Tibial nerve (tissue), 4 donors: ENCODE data around the gene PTBP3. TPM values are rescaled to one million over a fixed set of nuclear protein-coding genes. Genes with fewer than 3 reads are reported as not detected.

Experiments used
- DNase-seq, 2 donors: peaks; one replicate each; pipeline ENCODE4 v3.0.0-alpha.2; 2019; ENCODE audit warnings: low spot score in 2 of 2
- H3K27ac ChIP-seq, 4 donors: fragments of 200-600 bp; sonication (generic) in 3 of 4; one replicate each; pipeline ENCODE4 v1.5.1; 2017 to 2019; ENCODE audit warnings: mild to moderate bottlenecking in 1 of 4
- H3K27me3 ChIP-seq, 2 donors: fragments of 200-600 bp; sonication (generic) in 1 of 2; one replicate each; pipeline versions ENCODE4 v1.5.1 to v1.6.0; 2017 to 2019
- H3K36me3 ChIP-seq, 3 donors: fragments of 200-600 bp; sonication (generic); one replicate each; pipeline ENCODE4 v1.5.1; 2018 to 2019
- H3K4me1 ChIP-seq, 4 donors: fragments of 200-600 bp; sonication (generic) in 3 of 4; one replicate each; pipeline ENCODE4 v1.5.1; 2017 to 2019
- H3K4me3 ChIP-seq, 4 donors: fragments of 200-600 bp; sonication (generic) in 3 of 4; one replicate each; pipeline ENCODE4 v1.5.1; 2017 to 2019; ENCODE audit warnings: mild to moderate bottlenecking in 1 of 4, moderate library complexity in 1 of 4
- H3K9me3 ChIP-seq, 4 donors: fragments of 200-600 bp; sonication (generic) in 3 of 4; one replicate each; pipeline ENCODE4 v1.5.1; 2017 to 2019
- EP300 ChIP-seq, 2 donors: sonication (generic); formaldehyde crosslinking; IDR thresholded peaks; one replicate each; pipeline ENCODE4 v1.6.1; 2017; ENCODE audit warnings: antibody characterized with exemption in 2 of 2, mild to moderate bottlenecking in 1 of 2
- POLR2A ChIP-seq, 2 donors: fragments of 450-650 bp; IDR thresholded peaks; one replicate each; pipeline ENCODE4 v1.6.1; 2017; ENCODE audit warnings: antibody characterized with exemption in 2 of 2, mild to moderate bottlenecking in 2 of 2, moderate library complexity in 2 of 2
- WGBS, 2 donors: methylation state at CpG; one replicate each; pipeline ENCODE4 v1.1.5; 2018; 5-methylcytosine and 5-hydroxymethylcytosine counted together
- total RNA-seq, 4 donors: library from RNA; depleted of rRNA; stranded (reverse); fragments of >200 nt; gene quantifications; one replicate each; pipeline ENCODE4 v1.1.0, GENCODE V29; 2016
- TF ChIP-seq, protein P1 (sequence below), 5 experiments: fragments of 200-600 bp in 3 of 5; fragments of 450-650 bp in 2 of 5; sonication (generic) in 3 of 5; IDR thresholded peaks; one replicate each; pipeline ENCODE4 v1.5.1; 2016 to 2019; ENCODE audit warnings: antibody characterized with exemption in 5 of 5, mild to moderate bottlenecking in 3 of 5, moderate library complexity in 2 of 5

PTBP3 gene
- total RNA-seq, 4 donors from 2014 or later, result 25.9 to 46.5 (median 31.8) TPM

DNA sequence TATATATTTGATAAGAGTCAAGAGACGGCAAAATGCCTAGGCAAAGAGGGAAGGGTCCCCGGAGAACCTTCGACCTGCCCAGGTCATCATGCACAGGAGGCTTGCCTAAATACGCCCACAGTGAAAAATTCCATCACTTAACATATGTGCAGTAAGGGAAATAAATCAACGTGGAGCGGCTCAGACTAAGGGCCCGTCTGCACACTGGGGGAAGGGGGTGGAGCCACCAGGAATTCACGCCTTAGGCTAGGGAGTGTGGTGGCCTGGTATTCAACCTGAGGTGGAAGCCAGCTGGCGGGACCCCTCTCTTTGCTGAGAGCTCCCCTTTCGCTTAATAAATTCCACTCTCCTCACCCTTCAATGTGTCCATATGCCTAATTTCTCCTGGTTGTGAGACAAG lies 8.3 kb downstream of the PTBP3 start:
- Histone ChIP-seq H3K4me3 (no peak overlapping the region), H3K4me1 (peaks cover 0 to 15% (median 4%) of the 10 kb centered on the region in 4 donors), H3K27me3 (no peaks in the 10 kb centered on the region), H3K36me3 (peaks cover 0 to 35% (median 0%) of the 10 kb centered on the region in 3 donors), H3K27ac (no peak overlapping the region), H3K9me3 (peaks cover 0 to 16% (median 0%) of the 10 kb centered on the region in 4 donors)
- TF ChIP-seq, protein P1, sequence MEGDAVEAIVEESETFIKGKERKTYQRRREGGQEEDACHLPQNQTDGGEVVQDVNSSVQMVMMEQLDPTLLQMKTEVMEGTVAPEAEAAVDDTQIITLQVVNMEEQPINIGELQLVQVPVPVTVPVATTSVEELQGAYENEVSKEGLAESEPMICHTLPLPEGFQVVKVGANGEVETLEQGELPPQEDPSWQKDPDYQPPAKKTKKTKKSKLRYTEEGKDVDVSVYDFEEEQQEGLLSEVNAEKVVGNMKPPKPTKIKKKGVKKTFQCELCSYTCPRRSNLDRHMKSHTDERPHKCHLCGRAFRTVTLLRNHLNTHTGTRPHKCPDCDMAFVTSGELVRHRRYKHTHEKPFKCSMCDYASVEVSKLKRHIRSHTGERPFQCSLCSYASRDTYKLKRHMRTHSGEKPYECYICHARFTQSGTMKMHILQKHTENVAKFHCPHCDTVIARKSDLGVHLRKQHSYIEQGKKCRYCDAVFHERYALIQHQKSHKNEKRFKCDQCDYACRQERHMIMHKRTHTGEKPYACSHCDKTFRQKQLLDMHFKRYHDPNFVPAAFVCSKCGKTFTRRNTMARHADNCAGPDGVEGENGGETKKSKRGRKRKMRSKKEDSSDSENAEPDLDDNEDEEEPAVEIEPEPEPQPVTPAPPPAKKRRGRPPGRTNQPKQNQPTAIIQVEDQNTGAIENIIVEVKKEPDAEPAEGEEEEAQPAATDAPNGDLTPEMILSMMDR (IDR thresholded peaks at IDR 0.05), result no peak
- TF ChIP-seq POLR2A (IDR thresholded peaks at IDR 0.05) (no peak), EP300 (IDR thresholded peaks at IDR 0.05) (no peak)
- DNase-seq, result no peak
- WGBS, 2 donors, result 82 to 87% methylated on average over 10 of the region's 10 CpGs

DNA sequence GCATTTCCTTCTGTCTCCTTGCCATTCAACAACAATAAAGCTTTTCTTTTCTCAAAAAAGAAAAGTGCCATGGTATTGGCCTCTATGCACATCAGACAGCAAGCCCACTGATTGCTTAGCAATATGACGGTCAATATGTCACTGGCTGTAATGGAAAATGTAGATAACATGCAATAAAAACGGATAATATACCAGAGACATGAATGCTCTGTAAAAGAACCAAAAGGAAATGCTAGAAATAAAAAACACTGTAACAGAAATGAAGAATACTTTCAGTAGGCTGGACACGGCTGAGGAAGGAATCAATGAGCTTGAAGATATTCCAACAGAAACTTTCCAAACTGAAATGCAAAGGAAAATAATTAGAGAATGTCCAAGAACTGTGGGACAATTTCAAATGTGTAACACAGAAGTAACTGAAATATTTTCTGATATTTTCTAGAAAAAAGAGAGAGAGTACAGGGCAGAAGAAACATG lies 10.0 kb downstream of the PTBP3 start:
- TF ChIP-seq, protein P1 (IDR thresholded peaks at IDR 0.05), result no peak
- TF ChIP-seq EP300 (IDR thresholded peaks at IDR 0.05) (no peak), POLR2A (IDR thresholded peaks at IDR 0.05) (no peak)
- Histone ChIP-seq H3K36me3 (peaks cover 0 to 35% (median 0%) of the 10 kb centered on the region in 3 donors), H3K27ac (no peak overlapping the region), H3K4me3 (no peak overlapping the region), H3K9me3 (peaks cover 0 to 16% (median 0%) of the 10 kb centered on the region in 4 donors), H3K4me1 (peaks cover 0 to 15% (median 3%) of the 10 kb centered on the region in 4 donors), H3K27me3 (no peaks in the 10 kb centered on the region)
- 67 to 75% methylated on average over 3 of the region's 3 CpGs for WGBS, 2 donors
- DNase-seq, result no peak

GRCh38 chr9:112322701-112323377 lies 10.6 kb downstream of the PTBP3 start:
- 91 to 96% methylated on average over 5 of the region's 5 CpGs for WGBS, 2 donors
- no peak for TF ChIP-seq POLR2A (IDR thresholded peaks at IDR 0.05)
- TF ChIP-seq EP300 (IDR thresholded peaks at IDR 0.05), result no peak
- TF ChIP-seq, protein P1 (IDR thresholded peaks at IDR 0.05), result no peak

DNA sequence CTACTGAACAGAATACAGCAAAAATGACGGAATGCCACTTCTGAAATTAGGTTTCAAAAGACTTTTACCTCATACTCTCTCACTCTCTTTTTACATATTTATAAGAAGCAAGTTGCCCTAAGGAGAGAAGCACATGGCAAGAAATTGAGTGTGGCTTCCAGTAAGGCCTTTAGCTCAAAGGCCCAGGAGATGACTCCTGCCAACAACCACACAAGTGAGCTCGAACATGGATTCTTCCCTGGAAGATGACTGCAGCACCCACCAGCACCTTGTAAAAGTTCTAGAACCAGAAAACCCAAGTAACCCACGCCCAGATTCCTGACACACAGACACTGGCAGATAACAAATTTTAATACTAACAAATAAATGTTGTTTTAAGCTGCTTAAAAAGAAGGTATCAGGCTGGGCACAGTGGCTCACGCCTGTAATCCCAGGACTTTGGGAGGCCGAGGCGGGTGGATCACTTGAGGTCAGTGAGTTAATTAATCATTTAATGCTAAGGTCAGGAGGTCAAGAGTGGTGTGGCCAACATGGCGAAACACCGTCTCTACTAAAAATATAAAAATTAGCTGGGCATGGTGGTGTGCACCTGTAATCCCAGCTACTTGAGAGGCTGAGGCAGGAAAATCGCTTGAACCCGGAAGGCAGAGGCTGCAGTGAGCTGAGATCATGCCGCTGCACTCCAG lies 17.0 kb downstream of the PTBP3 start:
- no peaks in the 10 kb centered on the region for H3K36me3 ChIP-seq
- H3K4me3 ChIP-seq, result no peak overlapping the region
- H3K9me3 ChIP-seq, result no peaks in the 10 kb centered on the region
- H3K27ac ChIP-seq, result no peak overlapping the region
- 92% methylated on average over 11 of the region's 11 CpGs for WGBS, 2 donors
- H3K27me3 ChIP-seq, result no peaks in the 10 kb centered on the region
- H3K4me1 ChIP-seq, result peaks cover 0 to 20% (median 2%) of the 10 kb centered on the region in 4 donors
- DNase-seq, result no peak
- TF ChIP-seq, protein P1 (IDR thresholded peaks at IDR 0.05), result no peak

More at GRCh38 chr9:112322701-112323377, 10.6 kb downstream of the PTBP3 start:
- no peak for DNase-seq
- Histone ChIP-seq H3K4me3 (no peak overlapping the region), H3K27me3 (no peaks in the 10 kb centered on the region), H3K9me3 (peaks cover 0 to 16% (median 0%) of the 10 kb centered on the region in 4 donors), H3K36me3 (peaks cover 0 to 35% (median 0%) of the 10 kb centered on the region in 3 donors), H3K4me1 (peaks cover 0 to 14% (median 0%) of the 10 kb centered on the region in 4 donors), H3K27ac (no peak overlapping the region)
